HCT116 (cell line): ENCODE results near the gene DNAAF5. TPM values are rescaled to one million over a fixed set of nuclear protein-coding genes. Genes with fewer than 3 reads are reported as not detected.

ENCODE experiments used
- ATAC-seq: fragments of 200-7000 bp; cut with Tn5 transposase; 2 replicates; pipeline ENCODE4 v1.9.1; 2020; ENCODE audit warnings: mild to moderate bottlenecking, moderate library complexity
- BruUV-seq: library from RNA; stranded (reverse); fragments of 400-500 nt; replicated peaks from 2 replicates; lab custom pipeline; 2021; lab: Mats Ljungman, UMichigan
- CTCF ChIA-PET: fragments of 300-600 bp; sonication (Branson Sonifier 250); formaldehyde crosslinking; loops from one replicate; lab custom pipeline; 2021; ENCODE audit warnings: antibody characterized with exemption; lab: Charles Lee
- POLR2A ChIA-PET: fragments of 300-600, 350-600 bp; sonication (Branson Sonifier 250); formaldehyde crosslinking; loops from one replicate; lab custom pipeline; 2021; ENCODE audit warnings: antibody characterized with exemption; lab: Charles Lee
- RAD21 ChIA-PET, 2 experiments: fragments of 300-600 bp; sonication (Branson Sonifier 250); formaldehyde crosslinking; loops; one replicate each; lab custom pipeline; 2023; ENCODE audit warnings: low total read pairs in 2 of 2; ENCODE audit not compliant: uncharacterized antibody in 2 of 2, unreplicated experiment in 2 of 2, low non-redundant PET in 1 of 2; lab: Charles Lee
- DNase-seq: peaks from one replicate; pipeline ENCODE4 v3.0.0-alpha.2; 2010; ENCODE audit warnings: low read depth, low spot score
- H2AFZ ChIP-seq: fragments of 200-600 bp; shearing (Covaris generic), sonication (generic); 2 replicates; pipeline ENCODE4 v1.6.1; 2017; ENCODE audit warnings: low read depth, mixed run types, mixed read lengths, antibody characterized with exemption, low read length; ENCODE audit not compliant: poor library complexity, severe bottlenecking
- H3K27ac ChIP-seq: 2 replicates; pipeline ENCODE4 v1.5.1; 2012; ENCODE audit warnings: low read depth, low read length
- H3K27me3 ChIP-seq: fragments of 200-600 bp; sonication (generic); 2 replicates; pipeline ENCODE4 v1.6.1; 2016; ENCODE audit warnings: mixed run types, low read length, mixed read lengths; ENCODE audit not compliant: insufficient read depth
- H3K36me3 ChIP-seq, 2 experiments: fragments of 200-500 bp in 1 of 2; fragments of 200-600 bp in 1 of 2; sonication (Bioruptor generic) in 1 of 2; sonication (generic) in 1 of 2; 2 replicates each; pipeline versions ENCODE4 v1.5.1 to v1.6.1; 2014 to 2016; ENCODE audit warnings: low read length in 2 of 2, inconsistent platforms in 1 of 2, mixed read lengths in 1 of 2, mixed run types in 1 of 2; ENCODE audit not compliant: insufficient read depth in 2 of 2, control insufficient read depth in 1 of 2
- H3K4me1 ChIP-seq, 2 experiments: fragments of 200-600 bp in 1 of 2; sonication (generic) in 1 of 2; 2 replicates each; pipeline versions ENCODE4 v1.5.1 to v1.6.1; 2012 to 2017; ENCODE audit warnings: low read length in 2 of 2, inconsistent platforms in 1 of 2, mild to moderate bottlenecking in 1 of 2, mixed read lengths in 1 of 2, mixed run types in 1 of 2, moderate library complexity in 1 of 2; ENCODE audit not compliant: insufficient read depth in 2 of 2, control insufficient read depth in 1 of 2
- H3K4me2 ChIP-seq: fragments of 200-600 bp; sonication (generic); 2 replicates; pipeline ENCODE4 v1.6.1; 2017; ENCODE audit warnings: mixed run types, low read length, mixed read lengths
- H3K4me3 ChIP-seq, 2 experiments: fragments of 200-600 bp in 1 of 2; sonication (generic) in 1 of 2; replicated peaks in 1 of 2; 2 replicates each; pipeline ENCODE4 v1.5.1; 2011 to 2016; ENCODE audit warnings: low read length in 2 of 2, control low read depth in 1 of 2, low read depth in 1 of 2, mild to moderate bottlenecking in 1 of 2, mixed read lengths in 1 of 2, mixed run types in 1 of 2
- H3K79me2 ChIP-seq: fragments of 200-600 bp; sonication (generic); 2 replicates; pipeline ENCODE4 v1.6.1; 2017; ENCODE audit warnings: mild to moderate bottlenecking, mixed run types, low read length, moderate library complexity, mixed read lengths; ENCODE audit not compliant: insufficient read depth
- H3K9ac ChIP-seq: fragments of 200-600 bp; sonication (generic); 2 replicates; pipeline ENCODE4 v1.6.1; 2016; ENCODE audit warnings: low read length, mixed read lengths
- H3K9me2 ChIP-seq: fragments of 200-600 bp; sonication (generic), shearing (Covaris generic); 2 replicates; pipeline ENCODE4 v1.6.1; 2017; ENCODE audit warnings: mixed run types, mild to moderate bottlenecking, moderate library complexity; ENCODE audit not compliant: insufficient read depth
- H3K9me3 ChIP-seq, 2 experiments: fragments of 200-500 bp in 1 of 2; fragments of 200-600 bp in 1 of 2; sonication (Bioruptor generic) in 1 of 2; sonication (generic) in 1 of 2; 2 replicates each; pipeline ENCODE4 v1.6.1; 2014 to 2017; ENCODE audit warnings: low read length in 2 of 2, mixed read lengths in 2 of 2, inconsistent platforms in 1 of 2, low read depth in 1 of 2, mild to moderate bottlenecking in 1 of 2, mixed run types in 1 of 2, moderate library complexity in 1 of 2; ENCODE audit not compliant: control insufficient read depth in 1 of 2, insufficient read depth in 1 of 2
- H4K20me1 ChIP-seq: fragments of 200-600 bp; sonication (generic), shearing (Covaris generic); 2 replicates; pipeline ENCODE4 v1.6.1; 2017; ENCODE audit warnings: mixed run types, mild to moderate bottlenecking, moderate library complexity; ENCODE audit not compliant: insufficient read depth
- EGR1 ChIP-seq: IDR thresholded peaks from 2 replicates; pipeline ENCODE4 v1.6.1; 2012; ENCODE audit warnings: low read depth
- ELF1 ChIP-seq: IDR thresholded peaks from 2 replicates; pipeline ENCODE4 v1.6.1; 2012; ENCODE audit warnings: low read depth, borderline replicate concordance
- POLR2A ChIP-seq: IDR thresholded peaks from 2 replicates; pipeline ENCODE4 v1.7.0; 2011; ENCODE audit warnings: borderline replicate concordance; ENCODE audit not compliant: insufficient read depth, insufficient read length; ENCODE audit errors: extremely low read depth
- RAD21 ChIP-seq: IDR thresholded peaks from 2 replicates; pipeline ENCODE4 v1.6.1; 2012; ENCODE audit warnings: low read depth, mild to moderate bottlenecking
- SIN3A ChIP-seq: IDR thresholded peaks from 2 replicates; pipeline ENCODE4 v1.6.1; 2012; ENCODE audit warnings: low read depth
- intact Hi-C: fragments of 100-400 bp; cut with micrococcal nuclease; formaldehyde crosslinking; loops from 2 replicates; pipeline ENCODE4 v1.10.0; 2022
- total RNA-seq: library from RNA; stranded (reverse); gene quantifications from one replicate; pipeline ENCODE4 v1.2.1, GENCODE V29; 2021; ENCODE audit not compliant: unreplicated experiment
- TF ChIP-seq, protein P1 (sequence below): IDR thresholded peaks from 2 replicates; pipeline ENCODE4 v1.6.1; 2012
- TF ChIP-seq, protein P2 (sequence below), 3 experiments: fragments of 200-600 bp in 1 of 3; sonication (generic) in 1 of 3; IDR thresholded peaks in 2 of 3; conservative IDR thresholded peaks in 1 of 3; 2 replicates each; pipeline ENCODE4 v1.5.1; 2012 to 2017; ENCODE audit warnings: low read depth in 2 of 3, low read length in 2 of 3, antibody characterized with exemption in 1 of 3, borderline replicate concordance in 1 of 3, control low read depth in 1 of 3, mild to moderate bottlenecking in 1 of 3, mixed read lengths in 1 of 3, mixed run types in 1 of 3, moderate library complexity in 1 of 3; ENCODE audit not compliant: insufficient read depth in 1 of 3

The DNAAF5 gene
- total RNA-seq, 1 experiment from 2014 or later = 69.4 TPM

DNA sequence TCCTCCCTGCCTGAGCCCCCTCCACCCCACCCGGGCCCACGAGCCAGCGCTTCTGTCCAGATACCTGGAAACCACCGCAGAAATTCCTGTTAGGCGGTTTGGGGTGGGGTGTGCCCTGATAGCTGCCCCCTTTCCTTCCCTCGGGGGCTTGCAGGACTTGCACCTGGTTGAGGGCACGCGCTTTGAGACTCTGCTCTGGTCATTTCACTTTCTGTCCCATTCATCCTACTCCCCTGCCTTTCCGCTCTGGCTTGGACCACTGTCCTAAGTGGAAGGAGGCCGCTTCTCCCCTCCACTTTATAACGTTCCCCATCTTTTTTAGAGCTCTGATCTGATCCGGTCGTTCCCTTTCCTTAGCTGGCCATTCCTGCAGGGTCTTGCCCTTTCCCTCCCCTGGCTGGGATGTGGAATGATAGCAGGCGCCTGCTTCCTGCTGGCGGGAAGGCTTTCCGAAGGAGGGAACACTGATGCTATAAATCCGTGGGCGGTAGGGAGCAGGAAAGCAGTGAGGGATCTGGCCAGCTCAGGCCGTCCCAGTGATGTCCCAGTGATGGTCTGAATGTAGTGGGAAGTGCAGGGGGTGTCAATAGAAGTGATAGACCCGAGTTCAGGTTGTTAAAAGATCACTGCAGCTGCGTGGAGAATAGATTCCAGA is 1.4 kb downstream of the DNAAF5 start:
- BruUV-seq = TSS peak; percentile 30
- Histone ChIP-seq H3K9ac (peak overlapping the region; percentile 61), H2AFZ (no peak overlapping the region), H3K4me3 (peak overlapping the region; percentile 58 to 67), H3K27ac (peak overlapping the region; percentile 46), H3K27me3 (no peaks in the 10 kb centered on the region), H3K9me2 (no peaks in the 10 kb centered on the region)
- DNase-seq = no peak
- POLR2A ChIA-PET = interaction anchor here (0.8 kb wide), 1 partner anchor 13 kb away, joined by 3 read pairs; no protein-coding TSS in a partner anchor
- CTCF ChIA-PET = no interaction called here
- no peak for TF ChIP-seq SIN3A
- TF ChIP-seq, protein P1, sequence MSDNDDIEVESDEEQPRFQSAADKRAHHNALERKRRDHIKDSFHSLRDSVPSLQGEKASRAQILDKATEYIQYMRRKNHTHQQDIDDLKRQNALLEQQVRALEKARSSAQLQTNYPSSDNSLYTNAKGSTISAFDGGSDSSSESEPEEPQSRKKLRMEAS = peak; percentile 29; the same call in 1 of the 2 replicates
- TF ChIP-seq ELF1 = no peak
- TF ChIP-seq RAD21 = no peak
- no peak for TF ChIP-seq POLR2A
- TF ChIP-seq, protein P2, sequence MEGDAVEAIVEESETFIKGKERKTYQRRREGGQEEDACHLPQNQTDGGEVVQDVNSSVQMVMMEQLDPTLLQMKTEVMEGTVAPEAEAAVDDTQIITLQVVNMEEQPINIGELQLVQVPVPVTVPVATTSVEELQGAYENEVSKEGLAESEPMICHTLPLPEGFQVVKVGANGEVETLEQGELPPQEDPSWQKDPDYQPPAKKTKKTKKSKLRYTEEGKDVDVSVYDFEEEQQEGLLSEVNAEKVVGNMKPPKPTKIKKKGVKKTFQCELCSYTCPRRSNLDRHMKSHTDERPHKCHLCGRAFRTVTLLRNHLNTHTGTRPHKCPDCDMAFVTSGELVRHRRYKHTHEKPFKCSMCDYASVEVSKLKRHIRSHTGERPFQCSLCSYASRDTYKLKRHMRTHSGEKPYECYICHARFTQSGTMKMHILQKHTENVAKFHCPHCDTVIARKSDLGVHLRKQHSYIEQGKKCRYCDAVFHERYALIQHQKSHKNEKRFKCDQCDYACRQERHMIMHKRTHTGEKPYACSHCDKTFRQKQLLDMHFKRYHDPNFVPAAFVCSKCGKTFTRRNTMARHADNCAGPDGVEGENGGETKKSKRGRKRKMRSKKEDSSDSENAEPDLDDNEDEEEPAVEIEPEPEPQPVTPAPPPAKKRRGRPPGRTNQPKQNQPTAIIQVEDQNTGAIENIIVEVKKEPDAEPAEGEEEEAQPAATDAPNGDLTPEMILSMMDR (IDR thresholded peaks at IDR 0.05 in 2 of 3, conservative IDR thresholded peaks at IDR 0.05 in 1 of 3; ENCODE audit: borderline replicate concordance in 1 of 3, insufficient read depth in 1 of 3, low read depth in 2 of 3, low read length in 2 of 3) = no peak
- peak; percentile 62 for TF ChIP-seq EGR1
- TF ChIP-seq, all 23 proteins: peak for 2
- H3K79me2 ChIP-seq = peaks cover 73% of the 10 kb centered on the region
- intact Hi-C loops = loop anchor here (2.0 to 5.0 kb wide), 2 partner anchors 87 to 211 kb away; partner anchors contain the start of gene PDGFA
- peaks cover 20 to 40% of the 10 kb centered on the region in 2 experiments for H3K4me1 ChIP-seq
- H3K4me2 ChIP-seq = peak overlapping the region; percentile 79
- peaks cover 0 to 17% of the 10 kb centered on the region in 2 experiments; a peak in 1 of 4 replicates for H3K9me3 ChIP-seq
- RAD21 ChIA-PET = interaction anchor here in 1 of 2 experiments (0.7 to 0.8 kb wide), 2 partner anchors 143 to 993 kb away, joined by 3 read pairs; no protein-coding TSS in a partner anchor
- peaks cover 7 to 49% of the 10 kb centered on the region in 2 experiments; a peak in 2 of 4 replicates for H3K36me3 ChIP-seq
- ATAC-seq = no peak
- H4K20me1 ChIP-seq = no peaks in the 10 kb centered on the region
